Measurements from ENCODE around the gene HOATZ. TPM values are rescaled to one million over a fixed set of nuclear protein-coding genes. Genes with fewer than 3 reads are reported as not detected.

HOATZ gene
- polyA plus RNA-seq, 1 donor (not counting 4 experiments of a cell fraction or from before 2014, with no cell fraction given) = not detected

GRCh38 chr11:111573821-111574249 is 59.3 kb downstream of the HOATZ start:
- dilution Hi-C loops (cut with MboI; ENCODE audit: extremely low pct_ligation_motif_present, low sequenced_read_pairs) = no loop called here
- no peaks in the 10 kb centered on the region for H3K9me3 ChIP-seq (ENCODE audit: control insufficient read depth, low read depth, low read length)
- H3K27ac ChIP-seq (ENCODE audit: control insufficient read depth, insufficient read depth, low read length) = no peak overlapping the region
- no peak overlapping the region for H3K9ac ChIP-seq (ENCODE audit: control insufficient read depth, extremely low read depth, insufficient read depth, low read length)
- TF ChIP-seq EZH2 (IDR thresholded peaks at IDR 0.05; ENCODE audit: low read length) = no peak
- TF ChIP-seq CTCF (optimal IDR thresholded peaks at IDR 0.05 in 1 of 3, IDR thresholded peaks at IDR 0.05 in 1 of 3, conservative IDR thresholded peaks at IDR 0.05 in 1 of 3; ENCODE audit: extremely low read depth in 1 of 3, insufficient read depth in 2 of 3, low read length in 3 of 3) = no peak
- no peaks in the 10 kb centered on the region for H3K36me3 ChIP-seq (ENCODE audit: control insufficient read depth in 2 of 2, extremely low read depth in 1 of 2, insufficient read depth in 2 of 2, low read length in 2 of 2)
- H3K9me1 ChIP-seq (ENCODE audit: control insufficient read depth, extremely low read depth, insufficient read depth, low read length) = no peaks in the 10 kb centered on the region
- H4K20me1 ChIP-seq (ENCODE audit: control insufficient read depth, extremely low read depth, insufficient read depth, low read length) = no peaks in the 10 kb centered on the region
- H3K79me2 ChIP-seq (ENCODE audit: control insufficient read depth, insufficient read depth, low read length) = no peaks in the 10 kb centered on the region
- no peaks in the 10 kb centered on the region for H3K27me3 ChIP-seq (ENCODE audit: control insufficient read depth, extremely low read depth, insufficient read depth, low read length)
- H2AFZ ChIP-seq (ENCODE audit: control insufficient read depth, low read length) = peak overlapping the region; percentile 1
- H3K4me3 ChIP-seq (ENCODE audit: control insufficient read depth in 2 of 3, extremely low read depth in 1 of 3, insufficient read depth in 2 of 3, low read depth in 1 of 3, low read length in 3 of 3) = no peak overlapping the region
- DNase-seq (ENCODE audit: low read depth, low spot score) = no peak
- peaks cover 5% of the 10 kb centered on the region for H3K4me1 ChIP-seq (ENCODE audit: control insufficient read depth, extremely low read depth, insufficient read depth, low read length)
- no peak overlapping the region for H3K4me2 ChIP-seq (ENCODE audit: control insufficient read depth, extremely low read depth, insufficient read depth, low read depth, low read length)
- FAIRE-seq = no peak

DNA sequence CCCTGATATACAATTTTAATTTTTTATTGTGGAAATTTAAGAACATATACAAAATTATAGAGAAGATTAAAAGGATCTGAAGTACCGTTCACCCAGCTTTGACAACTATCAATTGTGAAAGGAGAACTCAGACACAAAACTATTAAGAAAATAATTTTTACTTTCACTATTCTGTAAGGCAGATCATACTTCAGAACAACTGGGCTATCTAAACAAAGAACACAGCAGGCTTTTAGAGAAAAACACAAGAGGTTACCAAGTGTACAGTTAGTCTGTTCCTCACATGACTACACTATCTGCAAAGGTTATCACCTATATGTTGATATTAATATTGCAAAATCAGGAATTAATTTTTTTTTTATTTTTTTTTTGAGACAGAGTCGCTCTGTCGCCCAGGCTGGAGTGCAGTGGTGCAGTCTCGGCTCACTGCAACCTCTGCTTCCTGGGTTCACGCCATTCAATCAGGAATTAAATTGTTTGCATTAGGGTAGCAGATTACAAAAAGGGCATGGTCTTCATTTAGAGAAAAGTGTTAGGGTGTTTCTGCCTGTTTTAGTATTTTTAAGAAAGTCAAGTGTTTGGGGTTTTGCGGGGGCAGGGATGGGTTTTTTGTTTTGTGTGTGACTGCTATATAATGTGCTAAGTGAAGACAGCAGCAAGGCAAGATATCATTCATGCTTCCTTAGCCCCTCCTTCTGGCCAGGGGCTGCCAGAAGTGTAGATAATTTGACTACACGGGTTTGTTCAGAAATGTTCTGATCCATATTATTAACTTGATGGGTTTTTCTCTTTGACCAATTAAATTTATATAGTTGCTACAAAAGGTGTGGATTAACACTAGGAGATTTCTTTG is 60.0 kb downstream of the HOATZ start:
- H3K9me1 ChIP-seq (ENCODE audit: control insufficient read depth, extremely low read depth, insufficient read depth, low read length) = no peaks in the 10 kb centered on the region
- H2AFZ ChIP-seq (ENCODE audit: control insufficient read depth, low read length) = no peak overlapping the region
- DNase-seq (ENCODE audit: low read depth, low spot score) = no peak
- H3K27me3 ChIP-seq (ENCODE audit: control insufficient read depth, extremely low read depth, insufficient read depth, low read length) = no peaks in the 10 kb centered on the region
- no peak overlapping the region for H3K4me2 ChIP-seq (ENCODE audit: control insufficient read depth, extremely low read depth, insufficient read depth, low read depth, low read length)
- H3K9me3 ChIP-seq (ENCODE audit: control insufficient read depth, low read depth, low read length) = no peaks in the 10 kb centered on the region
- H3K27ac ChIP-seq (ENCODE audit: control insufficient read depth, insufficient read depth, low read length) = no peak overlapping the region
- no peak overlapping the region for H3K9ac ChIP-seq (ENCODE audit: control insufficient read depth, extremely low read depth, insufficient read depth, low read length)
- FAIRE-seq = no peak
- no peaks in the 10 kb centered on the region for H3K36me3 ChIP-seq (ENCODE audit: control insufficient read depth in 2 of 2, extremely low read depth in 1 of 2, insufficient read depth in 2 of 2, low read length in 2 of 2)
- no peaks in the 10 kb centered on the region for H4K20me1 ChIP-seq (ENCODE audit: control insufficient read depth, extremely low read depth, insufficient read depth, low read length)
- dilution Hi-C loops (cut with MboI; ENCODE audit: extremely low pct_ligation_motif_present, low sequenced_read_pairs) = no loop called here
- peaks cover 5% of the 10 kb centered on the region for H3K4me1 ChIP-seq (ENCODE audit: control insufficient read depth, extremely low read depth, insufficient read depth, low read length)
- no peaks in the 10 kb centered on the region for H3K79me2 ChIP-seq (ENCODE audit: control insufficient read depth, insufficient read depth, low read length)
- TF ChIP-seq CTCF (optimal IDR thresholded peaks at IDR 0.05 in 1 of 3, IDR thresholded peaks at IDR 0.05 in 1 of 3, conservative IDR thresholded peaks at IDR 0.05 in 1 of 3; ENCODE audit: extremely low read depth in 1 of 3, insufficient read depth in 2 of 3, low read length in 3 of 3) = peak in 1 of 3 experiments; percentile 26
- TF ChIP-seq EZH2 (IDR thresholded peaks at IDR 0.05; ENCODE audit: low read length) = no peak
- H3K4me3 ChIP-seq (ENCODE audit: control insufficient read depth in 2 of 3, extremely low read depth in 1 of 3, insufficient read depth in 2 of 3, low read depth in 1 of 3, low read length in 3 of 3) = no peak overlapping the region
